ENCODE data around the gene ENPP7. TPM values are rescaled to one million over a fixed set of nuclear protein-coding genes. Genes with fewer than 3 reads are reported as not detected.

ENPP7 gene
- total RNA-seq, 2 experiments from 2014 or later, result not detected

- Mint-ChIP-seq H3K27ac (no peak overlapping the region), H3K9me3 (no peaks in the 10 kb centered on the region), H3K4me3 (no peak overlapping the region), H3K36me3 (ENCODE audit: low read depth) (no peaks in the 10 kb centered on the region), H3K27me3 (ENCODE audit: low read depth) (peaks cover 38% of the 10 kb centered on the region), H3K4me1 (ENCODE audit: low read depth) (peaks cover 9% of the 10 kb centered on the region)
- intact Hi-C loops (cut with micrococcal nuclease), result no loop called here
- CTCF ChIA-PET, result interaction anchor here (0.9 kb wide), 1 partner anchor 50 kb away, joined by 3 read pairs; no protein-coding TSS in a partner anchor
- no peak for DNase-seq
Observed at GRCh38 chr17:79695797-79696609, 34.7 kb upstream of the ENPP7 start.

- DNase-seq, result no peak
- peaks cover 38% of the 10 kb centered on the region for H3K27me3 Mint-ChIP-seq (ENCODE audit: low read depth)
- H3K36me3 Mint-ChIP-seq (ENCODE audit: low read depth), result no peaks in the 10 kb centered on the region
- H3K4me3 Mint-ChIP-seq, result no peak overlapping the region
- no peaks in the 10 kb centered on the region for H3K9me3 Mint-ChIP-seq
- no peak overlapping the region for H3K27ac Mint-ChIP-seq
- H3K4me1 Mint-ChIP-seq (ENCODE audit: low read depth), result peaks cover 9% of the 10 kb centered on the region
- CTCF ChIA-PET, result no interaction called here
- intact Hi-C loops (cut with micrococcal nuclease), result no loop called here
Observed at GRCh38 chr17:79696610-79696982, 34.1 kb upstream of the ENPP7 start.

GRCh38 chr17:79698146-79698846 is 32.4 kb upstream of the ENPP7 start:
- Mint-ChIP-seq H3K27ac (no peak overlapping the region), H3K4me1 (ENCODE audit: low read depth) (peaks cover 9% of the 10 kb centered on the region), H3K4me3 (no peak overlapping the region), H3K27me3 (ENCODE audit: low read depth) (peaks cover 32% of the 10 kb centered on the region), H3K36me3 (ENCODE audit: low read depth) (no peaks in the 10 kb centered on the region), H3K9me3 (no peaks in the 10 kb centered on the region)
- CTCF ChIA-PET, result no interaction called here
- DNase-seq, result no peak
- intact Hi-C loops (cut with micrococcal nuclease), result no loop called here

- Mint-ChIP-seq H3K27ac (no peak overlapping the region), H3K4me1 (ENCODE audit: low read depth) (peaks cover 9% of the 10 kb centered on the region), H3K4me3 (no peak overlapping the region), H3K9me3 (no peaks in the 10 kb centered on the region), H3K36me3 (ENCODE audit: low read depth) (no peaks in the 10 kb centered on the region), H3K27me3 (ENCODE audit: low read depth) (peaks cover 31% of the 10 kb centered on the region)
- CTCF ChIA-PET, result no interaction called here
- intact Hi-C loops (cut with micrococcal nuclease), result no loop called here
- DNase-seq, result no peak
Observed at GRCh38 chr17:79699386-79700036, 31.2 kb upstream of the ENPP7 start.

- no peak overlapping the region for H3K4me3 Mint-ChIP-seq
- CTCF ChIA-PET, result no interaction called here
- no peaks in the 10 kb centered on the region for H3K9me3 Mint-ChIP-seq
- peaks cover 24% of the 10 kb centered on the region for H3K27me3 Mint-ChIP-seq (ENCODE audit: low read depth)
- no peak for DNase-seq
- intact Hi-C loops (cut with micrococcal nuclease), result no loop called here
- H3K36me3 Mint-ChIP-seq (ENCODE audit: low read depth), result no peaks in the 10 kb centered on the region
- no peak overlapping the region for H3K27ac Mint-ChIP-seq
- peaks cover 9% of the 10 kb centered on the region for H3K4me1 Mint-ChIP-seq (ENCODE audit: low read depth)
Observed at GRCh38 chr17:79700592-79700991, 30.2 kb upstream of the ENPP7 start.

GRCh38 chr17:79702034-79702433 is 28.7 kb upstream of the ENPP7 start:
- H3K27ac Mint-ChIP-seq, result no peak overlapping the region
- intact Hi-C loops (cut with micrococcal nuclease), result no loop called here
- peaks cover 11% of the 10 kb centered on the region for H3K27me3 Mint-ChIP-seq (ENCODE audit: low read depth)
- CTCF ChIA-PET, result no interaction called here
- no peaks in the 10 kb centered on the region for H3K36me3 Mint-ChIP-seq (ENCODE audit: low read depth)
- peaks cover 4% of the 10 kb centered on the region for H3K4me1 Mint-ChIP-seq (ENCODE audit: low read depth)
- DNase-seq, result no peak
- no peak overlapping the region for H3K4me3 Mint-ChIP-seq
- no peaks in the 10 kb centered on the region for H3K9me3 Mint-ChIP-seq

- CTCF ChIA-PET, result no interaction called here
- Mint-ChIP-seq H3K27ac (no peak overlapping the region), H3K9me3 (no peaks in the 10 kb centered on the region), H3K4me3 (no peak overlapping the region), H3K4me1 (ENCODE audit: low read depth) (no peaks in the 10 kb centered on the region), H3K36me3 (ENCODE audit: low read depth) (no peaks in the 10 kb centered on the region), H3K27me3 (ENCODE audit: low read depth) (peaks cover 6% of the 10 kb centered on the region)
- intact Hi-C loops (cut with micrococcal nuclease), result no loop called here
- DNase-seq, result no peak
Observed at GRCh38 chr17:79702550-79703236, 28.1 kb upstream of the ENPP7 start.

- no peak for DNase-seq
- H3K4me1 Mint-ChIP-seq (ENCODE audit: low read depth), result no peaks in the 10 kb centered on the region
- no peak overlapping the region for H3K27ac Mint-ChIP-seq
- no peaks in the 10 kb centered on the region for H3K9me3 Mint-ChIP-seq
- H3K36me3 Mint-ChIP-seq (ENCODE audit: low read depth), result no peaks in the 10 kb centered on the region
- H3K27me3 Mint-ChIP-seq (ENCODE audit: low read depth), result peaks cover 2% of the 10 kb centered on the region
- intact Hi-C loops (cut with micrococcal nuclease), result loop anchor here (5.0 kb wide), 1 partner anchor 302 kb away; no protein-coding TSS in a partner anchor
- CTCF ChIA-PET, result no interaction called here
- H3K4me3 Mint-ChIP-seq, result no peak overlapping the region
Observed at GRCh38 chr17:79704691-79705090, 26.1 kb upstream of the ENPP7 start.

- H3K27me3 Mint-ChIP-seq (ENCODE audit: low read depth), result no peaks in the 10 kb centered on the region
- no peak for DNase-seq
- CTCF ChIA-PET, result no interaction called here
- intact Hi-C loops (cut with micrococcal nuclease), result loop anchor here (5.0 kb wide), 1 partner anchor 303 kb away; no protein-coding TSS in a partner anchor
- H3K27ac Mint-ChIP-seq, result no peak overlapping the region
- no peaks in the 10 kb centered on the region for H3K4me1 Mint-ChIP-seq (ENCODE audit: low read depth)
- H3K4me3 Mint-ChIP-seq, result no peak overlapping the region
- H3K9me3 Mint-ChIP-seq, result no peaks in the 10 kb centered on the region
- no peaks in the 10 kb centered on the region for H3K36me3 Mint-ChIP-seq (ENCODE audit: low read depth)
Observed at GRCh38 chr17:79705674-79706073, 25.1 kb upstream of the ENPP7 start.

- Mint-ChIP-seq H3K27me3 (ENCODE audit: low read depth) (no peaks in the 10 kb centered on the region), H3K4me1 (ENCODE audit: low read depth) (no peaks in the 10 kb centered on the region), H3K9me3 (no peaks in the 10 kb centered on the region), H3K4me3 (no peak overlapping the region), H3K36me3 (ENCODE audit: low read depth) (no peaks in the 10 kb centered on the region), H3K27ac (no peak overlapping the region)
- CTCF ChIA-PET, result no interaction called here
- no peak for DNase-seq
- intact Hi-C loops (cut with micrococcal nuclease), result loop anchor here (5.0 kb wide), 1 partner anchor 305 kb away; no protein-coding TSS in a partner anchor
Observed at GRCh38 chr17:79706931-79707850, 23.6 kb upstream of the ENPP7 start.
